HepG2 (cell line): Measurements from ENCODE around the gene BACH1. TPM values are rescaled to one million over a fixed set of nuclear protein-coding genes. Genes with fewer than 3 reads are reported as not detected.

ENCODE experiments used
- ARNT2 ChIP-seq: sonication (generic); formaldehyde crosslinking; IDR thresholded peaks from 2 replicates; pipeline ENCODE4 v1.8.0; 2022; ENCODE audit warnings: mild to moderate bottlenecking, low read depth, missing genetic modification reagents, moderate library complexity
- ATF4 ChIP-seq, 2 experiments: fragments of 450-650 bp in 1 of 2; sonication (generic) in 1 of 2; formaldehyde crosslinking; IDR thresholded peaks; 2 replicates each; pipeline versions ENCODE4 v1.5.0 to v1.8.0; 2020 to 2022; ENCODE audit warnings: mild to moderate bottlenecking in 1 of 2, missing genetic modification reagents in 1 of 2
- BATF2 ChIP-seq: sonication (generic); formaldehyde crosslinking; IDR thresholded peaks from 2 replicates; pipeline ENCODE4 v1.8.0; 2022; ENCODE audit warnings: mild to moderate bottlenecking, missing genetic modification reagents, moderate library complexity
- CREB3 ChIP-seq: sonication (generic); formaldehyde crosslinking; IDR thresholded peaks from 2 replicates; pipeline ENCODE4 v1.5.0; 2020; ENCODE audit warnings: missing genetic modification reagents
- DDIT3 ChIP-seq: sonication (generic); formaldehyde crosslinking; IDR thresholded peaks from 2 replicates; pipeline ENCODE4 v1.4.0; 2020; ENCODE audit warnings: mild to moderate bottlenecking, missing genetic modification reagents
- EP300 ChIP-seq, 3 experiments: sonication (generic) in 1 of 3; formaldehyde crosslinking in 1 of 3; IDR thresholded peaks; 2 replicates each; pipeline versions ENCODE4 v1.5.1 to v1.6.1; 2011 to 2020; ENCODE audit warnings: low read depth in 2 of 3, low read length in 2 of 3, borderline replicate concordance in 1 of 3, improper control_type of control experiment in 1 of 3, mild to moderate bottlenecking in 1 of 3, missing genetic modification reagents in 1 of 3, moderate library complexity in 1 of 3
- GATAD2A ChIP-seq: IDR thresholded peaks from 2 replicates; pipeline ENCODE4 v1.6.1; 2016
- HNF4A ChIP-seq: sonication (generic); formaldehyde crosslinking; IDR thresholded peaks from 2 replicates; pipeline ENCODE4 v1.4.0; 2020; ENCODE audit warnings: missing genetic modification reagents
- HNRNPLL ChIP-seq: fragments of 200-400 bp; formaldehyde crosslinking; IDR thresholded peaks from 2 replicates; pipeline ENCODE4 v1.6.1; 2017; ENCODE audit warnings: mild to moderate bottlenecking, low read depth, low read length; ENCODE audit not compliant: poor library complexity, severe bottlenecking
- MAX ChIP-seq: IDR thresholded peaks from 2 replicates; pipeline ENCODE4 v1.6.1; 2012; ENCODE audit warnings: inconsistent platforms
- NCOR1 ChIP-seq: fragments of 200-600 bp; sonication (generic); IDR thresholded peaks from 2 replicates; pipeline ENCODE4 v1.7.0; 2017; ENCODE audit warnings: antibody characterized with exemption, low read length, borderline replicate concordance
- NR2F1 ChIP-seq, 2 experiments: fragments of 450-650 bp in 1 of 2; formaldehyde crosslinking in 1 of 2; IDR thresholded peaks; 2 replicates each; pipeline versions ENCODE4 v1.5.0 to v1.6.1; 2016 to 2020; ENCODE audit warnings: mild to moderate bottlenecking in 1 of 2, missing compliant biosample characterization in 1 of 2, missing genetic modification reagents in 1 of 2, moderate library complexity in 1 of 2
- SP5 ChIP-seq: IDR thresholded peaks from 2 replicates; pipeline ENCODE4 v1.6.1; 2016; ENCODE audit warnings: low read depth, borderline replicate concordance
- THAP11 ChIP-seq: IDR thresholded peaks from 2 replicates; pipeline ENCODE4 v1.6.1; 2016; ENCODE audit warnings: missing biosample characterization, missing genetic modification reagents
- THAP8 ChIP-seq: sonication (generic); formaldehyde crosslinking; IDR thresholded peaks from 2 replicates; pipeline ENCODE4 v1.5.1; 2020; ENCODE audit warnings: missing genetic modification reagents, mild to moderate bottlenecking, borderline replicate concordance
- USF2 ChIP-seq, 2 experiments: sonication (generic) in 1 of 2; formaldehyde crosslinking in 1 of 2; IDR thresholded peaks; 2 replicates each; pipeline versions ENCODE4 v1.5.1 to v1.6.1; 2011 to 2020; ENCODE audit warnings: borderline replicate concordance in 1 of 2, low read depth in 1 of 2, low read length in 1 of 2, mild to moderate bottlenecking in 1 of 2, missing genetic modification reagents in 1 of 2, moderate library complexity in 1 of 2
- ZBTB44 ChIP-seq: sonication (generic); formaldehyde crosslinking; IDR thresholded peaks from 2 replicates; pipeline ENCODE4 v1.4.0; 2020; ENCODE audit warnings: missing genetic modification reagents
- ZMYM4 ChIP-seq: sonication (generic); formaldehyde crosslinking; IDR thresholded peaks from 2 replicates; pipeline ENCODE4 v1.8.1; 2023; ENCODE audit warnings: mild to moderate bottlenecking, missing genetic modification reagents
- ZNF558 ChIP-seq: sonication (generic); formaldehyde crosslinking; IDR thresholded peaks from 2 replicates; pipeline ENCODE4 v1.9.0; 2022; ENCODE audit warnings: mild to moderate bottlenecking, missing genetic modification reagents, borderline replicate concordance
- ZNF841 ChIP-seq: sonication (generic); formaldehyde crosslinking; IDR thresholded peaks from 2 replicates; pipeline ENCODE4 v1.8.1; 2023; ENCODE audit warnings: missing genetic modification reagents, borderline replicate concordance
- polyA plus RNA-seq, 8 experiments: library from polyadenylated mRNA; depleted of rRNA in 3 of 8; stranded (reverse) in 7 of 8; unstranded in 1 of 8; fragments of >200 nt; fragmentation: Illumina TruSeq in 4 of 8; extraction: Trizol in 4 of 8; gene quantifications; 2 replicates each; pipeline versions ENCODE4 v1.2.1 to v1.2.3, GENCODE V29; 2011 to 2016; ENCODE audit warnings: low read depth in 4 of 8, missing spikeins in 1 of 8, mixed read lengths in 1 of 8; ENCODE audit not compliant: insufficient read depth in 1 of 8
- total RNA-seq, 5 experiments: library from RNA; depleted of rRNA; stranded (reverse); fragments of >200 nt; fragmentation: Illumina TruSeq; extraction: Trizol; gene quantifications; 2 replicates each; pipeline ENCODE4 v1.2.3, GENCODE V29; 2016; ENCODE audit warnings: low read depth in 1 of 5

BACH1 gene
- total and polyA plus RNA-seq, 2 of the 13 experiments (the other 11 are each of a cell fraction or from before 2014, with no cell fraction given), result 16.5 to 51.7 TPM

- TF ChIP-seq SP5 (peak; percentile 66; the same call in 1 of the 2 replicates), NR2F1 (CRISPR knock-in tag; IDR thresholded peaks at IDR 0.05) (0 out of 4 replicates have a peak, but pooled peaks of 1 of the 2 experiments have one; percentile 32), ATF4 (CRISPR knock-in tag; IDR thresholded peaks at IDR 0.05) (peak in 1 of 2 experiments; percentile 38; a peak in 1 of 4 replicates), MAX (peak; percentile 23; the same call in 1 of the 2 replicates), ZNF558 (CRISPR knock-in tag) (no peak), ZMYM4 (CRISPR knock-in tag) (peak; percentile 97), DDIT3 (CRISPR knock-in tag) (no peak), ZBTB44 (no peak), NCOR1 (0 out of 2 replicates have a peak, but pooled peaks have one; percentile 38), GATAD2A (CRISPR knock-in tag) (peak; percentile 31; the same call in 1 of the 2 replicates), BATF2 (CRISPR knock-in tag) (no peak), THAP8 (CRISPR knock-in tag) (no peak), USF2 (IDR thresholded peaks at IDR 0.05; ENCODE audit: low read depth, low read length) (peak; percentile 91), USF2 (CRISPR knock-in tag; IDR thresholded peaks at IDR 0.05; ENCODE audit: borderline replicate concordance) (peak; percentile 92; the same call in 1 of the 2 replicates), THAP11 (CRISPR knock-in tag) (peak; percentile 19; the same call in 1 of the 2 replicates), HNF4A (CRISPR knock-in tag) (peak; percentile 81), HNRNPLL (no peak), EP300 (IDR thresholded peaks at IDR 0.05; ENCODE audit: low read depth in 2 of 2, low read length in 2 of 2) (peak in 1 of 2 experiments; percentile 36; a peak in 1 of 4 replicates), EP300 (CRISPR knock-in tag; IDR thresholded peaks at IDR 0.05; ENCODE audit: borderline replicate concordance) (no peak), CREB3 (CRISPR knock-in tag) (no peak), ZNF841 (CRISPR knock-in tag) (no peak), ARNT2 (no peak)
These were observed 26.8 kb upstream of the BACH1 start (continued) for GRCh38 chr21:29271927-29272333.
